Measurements from ENCODE around the gene CORO7.

Gene CORO7

GRCh38 chr16:4411684-4412083 lies 4.7 kb downstream of the CORO7 start:
- no peaks in the 10 kb centered on the region for H3K27me3 ChIP-seq (ENCODE audit: insufficient read depth, poor library complexity, severe bottlenecking)
- no peak overlapping the region for H3K4me3 ChIP-seq (replicated peaks; ENCODE audit: insufficient read depth, low read length)
- H3K27ac ChIP-seq (replicated peaks) = no peak overlapping the region
- no peak for DNase-seq (ENCODE audit: low read depth in 1 of 2, low spot score in 1 of 2)
- TF ChIP-seq CTCF (IDR thresholded peaks at IDR 0.05; ENCODE audit: insufficient read depth, low read length) = no peak
- no peak for TF ChIP-seq POLR2AphosphoS5 (IDR thresholded peaks at IDR 0.05; ENCODE audit: low read depth)
- TF ChIP-seq SPI1 (IDR thresholded peaks at IDR 0.05; ENCODE audit: borderline replicate concordance, low read depth) = no peak

- DNase-seq (ENCODE audit: low read depth in 1 of 2, low spot score in 1 of 2) = no peak
- TF ChIP-seq CTCF (IDR thresholded peaks at IDR 0.05; ENCODE audit: insufficient read depth, low read length) (no peak), SPI1 (IDR thresholded peaks at IDR 0.05; ENCODE audit: borderline replicate concordance, low read depth) (no peak)
- Histone ChIP-seq H3K4me3 (replicated peaks; ENCODE audit: insufficient read depth, low read length) (no peak overlapping the region), H3K27ac (replicated peaks) (no peak overlapping the region), H3K27me3 (ENCODE audit: insufficient read depth, poor library complexity, severe bottlenecking) (no peaks in the 10 kb centered on the region)
These were observed 5.9 kb downstream of the CORO7 start for GRCh38 chr16:4410335-4411075.

- no peak overlapping the region for H3K4me3 ChIP-seq (replicated peaks; ENCODE audit: insufficient read depth, low read length)
- no peaks in the 10 kb centered on the region for H3K27me3 ChIP-seq (ENCODE audit: insufficient read depth, poor library complexity, severe bottlenecking)
- H3K27ac ChIP-seq (replicated peaks) = no peak overlapping the region
- DNase-seq (ENCODE audit: low read depth in 1 of 2, low spot score in 1 of 2) = no peak
- no peak for TF ChIP-seq CTCF (IDR thresholded peaks at IDR 0.05; ENCODE audit: insufficient read depth, low read length)
- TF ChIP-seq SPI1 (IDR thresholded peaks at IDR 0.05; ENCODE audit: borderline replicate concordance, low read depth) = no peak
- TF ChIP-seq GABPA (IDR thresholded peaks at IDR 0.05; ENCODE audit: low read depth) = no peak
- no peak for TF ChIP-seq REST (IDR thresholded peaks at IDR 0.05; ENCODE audit: insufficient replicate concordance, low read depth)
- no peak for TF ChIP-seq POLR2AphosphoS5 (IDR thresholded peaks at IDR 0.05; ENCODE audit: low read depth)
These were observed 7.1 kb downstream of the CORO7 start for GRCh38 chr16:4409081-4409932.

- H3K27ac ChIP-seq (replicated peaks) = no peak overlapping the region
- DNase-seq (ENCODE audit: low read depth in 1 of 2, low spot score in 1 of 2) = no peak
- no peak for TF ChIP-seq SPI1 (IDR thresholded peaks at IDR 0.05; ENCODE audit: borderline replicate concordance, low read depth)
- no peak for TF ChIP-seq GABPA (IDR thresholded peaks at IDR 0.05; ENCODE audit: low read depth)
- no peak for TF ChIP-seq CTCF (IDR thresholded peaks at IDR 0.05; ENCODE audit: insufficient read depth, low read length)
- TF ChIP-seq POLR2AphosphoS5 (IDR thresholded peaks at IDR 0.05; ENCODE audit: low read depth) = no peak
- TF ChIP-seq REST (IDR thresholded peaks at IDR 0.05; ENCODE audit: insufficient replicate concordance, low read depth) = no peak
These were observed 8.1 kb downstream of the CORO7 start for GRCh38 chr16:4408323-4408690.

More at GRCh38 chr16:4408323-4408690, 8.1 kb downstream of the CORO7 start:
- Histone ChIP-seq H3K4me3 (replicated peaks; ENCODE audit: insufficient read depth, low read length) (no peak overlapping the region), H3K27me3 (ENCODE audit: insufficient read depth, poor library complexity, severe bottlenecking) (no peaks in the 10 kb centered on the region)

Data from HL-60 (cell line).